GM19395 (cell line): ENCODE measurements around the gene SCN5A.

Experiments
- ATAC-seq: cut with Tn5 transposase; IDR thresholded peaks from one replicate; pipeline ENCODE4 v1.9.1; 2021; ENCODE audit warnings: mild to moderate bottlenecking, moderate library complexity; ENCODE audit not compliant: unreplicated experiment

Gene SCN5A

DNA sequence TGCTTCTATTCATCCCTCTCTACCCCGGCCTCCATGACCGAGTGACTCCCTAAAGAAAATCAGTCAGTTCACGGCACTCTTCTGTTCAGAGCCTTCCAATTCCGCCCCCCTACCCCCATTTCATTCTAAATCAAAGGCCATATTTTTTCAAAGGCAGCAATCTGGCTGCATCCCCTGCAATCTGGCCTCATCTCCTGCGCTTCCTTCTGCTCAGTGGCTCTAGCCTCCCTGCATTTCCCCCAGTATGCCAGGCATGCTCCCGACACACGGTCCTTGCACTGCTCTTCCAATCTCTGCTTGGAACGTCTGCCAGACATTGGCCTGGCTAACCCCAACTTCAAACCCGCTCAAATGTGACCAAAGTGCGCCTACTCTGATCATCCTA, 85.6 kb downstream of the SCN5A start:
- ATAC-seq = no peak

GRCh38 chr3:38563070-38563885, 86.2 kb downstream of the SCN5A start:
- no peak for ATAC-seq

GRCh38 chr3:38562467-38562925, 87.0 kb downstream of the SCN5A start:
- ATAC-seq = no peak

DNA sequence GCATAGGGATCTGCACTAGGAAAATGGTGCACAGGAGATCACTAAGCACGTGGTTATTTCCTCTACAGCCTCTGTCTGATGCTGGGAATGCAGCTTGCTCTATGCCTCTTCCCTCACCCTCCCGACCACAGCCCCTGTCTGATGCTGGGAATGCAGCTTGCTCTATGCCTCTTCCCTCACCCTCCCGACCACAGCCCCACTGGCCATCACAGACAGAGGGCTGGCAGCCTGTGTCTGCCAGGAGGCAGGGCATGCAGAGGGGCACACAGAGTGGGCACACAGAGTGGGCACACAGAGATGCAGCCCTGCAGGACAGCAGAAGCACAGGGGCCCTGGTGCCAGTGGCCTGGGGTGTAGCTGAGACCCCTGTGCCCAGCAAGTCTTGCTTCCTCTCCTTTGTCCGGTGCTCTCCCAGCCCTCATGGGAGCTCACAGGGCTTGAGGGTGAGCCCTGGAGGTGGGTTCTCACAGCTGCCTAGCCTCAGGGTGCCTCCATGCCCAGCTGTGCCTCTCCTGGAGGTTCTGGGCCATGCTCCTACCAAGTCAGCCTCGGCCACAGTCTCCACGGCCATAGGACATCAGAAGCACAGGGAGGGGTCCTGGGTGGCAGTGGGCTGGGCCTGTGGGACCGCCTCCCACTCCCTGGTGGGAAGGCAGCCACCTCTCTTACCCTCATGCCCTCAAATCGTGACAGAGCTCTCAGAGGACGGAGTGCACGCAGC, 87.6 kb downstream of the SCN5A start:
- ATAC-seq = no peak

DNA sequence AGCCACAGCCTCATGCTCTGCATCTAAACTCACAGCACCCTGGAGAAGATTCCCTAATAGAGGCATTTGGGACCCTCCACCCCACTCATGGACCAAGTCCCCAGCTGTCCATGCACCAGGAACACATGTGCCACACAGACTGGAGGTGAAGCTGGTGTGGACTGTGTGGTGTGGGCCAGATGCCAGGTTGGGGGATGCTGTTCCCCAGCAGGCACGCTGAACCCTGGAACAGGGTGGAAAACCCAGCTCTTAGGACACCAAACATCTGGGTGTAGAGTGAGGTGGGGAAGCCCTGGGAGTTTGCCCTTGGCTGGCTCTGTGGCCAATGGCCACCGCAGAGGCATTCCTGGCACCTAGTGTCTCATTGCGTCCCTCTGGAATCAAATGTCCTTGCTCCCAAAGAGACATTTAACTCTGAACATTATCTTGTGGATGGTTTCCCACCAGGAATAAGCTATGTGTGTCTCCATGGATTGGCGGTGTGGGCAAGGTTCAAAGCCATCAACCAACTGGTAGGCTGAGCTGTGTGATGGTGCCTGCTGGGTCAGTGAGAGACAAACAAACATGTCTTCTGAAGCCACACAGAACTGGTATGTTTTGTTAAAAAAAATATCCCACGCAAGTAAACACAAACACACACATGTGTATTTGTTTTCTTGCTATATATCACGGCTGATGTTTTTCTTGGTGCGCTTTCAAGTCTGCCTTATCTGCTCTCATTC, 88.3 kb downstream of the SCN5A start:
- no peak for ATAC-seq

- ATAC-seq = no peak
These were observed 89.2 kb downstream of the SCN5A start for GRCh38 chr3:38560284-38560683.

DNA sequence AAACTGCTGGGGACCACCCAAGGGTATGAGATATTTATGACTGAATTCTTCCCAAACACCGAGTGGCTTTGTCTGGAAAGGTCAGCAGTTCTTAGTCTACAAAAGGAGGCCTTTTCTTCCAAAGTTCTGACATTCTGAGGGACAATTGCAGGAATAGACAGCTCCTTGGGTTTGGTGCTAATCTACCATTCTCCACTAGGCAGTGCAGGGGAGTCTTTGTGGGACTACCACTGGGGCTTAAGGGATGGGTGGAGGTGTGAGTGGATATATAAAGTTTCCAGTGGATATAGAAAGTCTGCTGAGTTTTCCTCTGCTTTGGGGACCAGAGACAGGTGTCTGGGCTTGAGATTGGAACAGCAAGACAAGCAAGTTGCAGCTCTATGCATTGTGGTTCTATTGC, 90.6 kb downstream of the SCN5A start:
- no peak for ATAC-seq

DNA sequence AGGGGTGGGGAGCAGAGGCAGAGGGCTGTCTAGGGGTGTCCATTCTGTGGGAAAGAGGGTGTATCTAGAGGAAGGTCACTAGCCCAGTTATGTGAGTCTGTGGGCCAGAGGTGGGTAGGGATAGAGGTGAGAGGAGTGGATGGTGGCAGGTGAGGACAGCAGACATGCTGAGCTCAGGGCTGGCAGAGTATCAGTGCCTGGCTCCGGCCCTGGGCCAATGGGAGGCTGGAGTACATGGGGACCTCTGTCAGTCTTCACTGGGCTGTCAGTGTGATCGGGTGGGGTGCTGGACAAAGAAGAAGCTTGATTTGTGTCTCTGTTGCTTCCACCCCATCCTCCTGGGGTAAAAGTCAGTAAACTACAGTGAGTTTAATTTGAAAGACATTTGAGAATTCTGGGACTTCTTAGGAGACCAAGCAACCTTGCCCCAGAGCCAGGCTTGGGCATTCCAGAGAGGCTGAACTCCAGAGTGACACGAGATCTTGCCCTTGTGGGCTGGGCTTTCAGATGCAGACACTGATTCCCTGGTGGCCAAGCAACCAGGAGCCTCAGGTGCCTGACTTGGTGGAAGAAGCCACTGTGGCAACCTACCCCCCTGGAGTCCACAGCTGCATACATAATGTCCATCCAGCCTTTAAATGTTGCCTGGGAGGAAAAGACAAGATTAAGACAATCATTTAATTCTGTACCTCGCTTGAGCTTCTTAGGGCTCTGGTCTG, 92.7 kb downstream of the SCN5A start:
- no peak for ATAC-seq

GRCh38 chr3:38555926-38556325, 93.6 kb downstream of the SCN5A start:
- no peak for ATAC-seq

DNA sequence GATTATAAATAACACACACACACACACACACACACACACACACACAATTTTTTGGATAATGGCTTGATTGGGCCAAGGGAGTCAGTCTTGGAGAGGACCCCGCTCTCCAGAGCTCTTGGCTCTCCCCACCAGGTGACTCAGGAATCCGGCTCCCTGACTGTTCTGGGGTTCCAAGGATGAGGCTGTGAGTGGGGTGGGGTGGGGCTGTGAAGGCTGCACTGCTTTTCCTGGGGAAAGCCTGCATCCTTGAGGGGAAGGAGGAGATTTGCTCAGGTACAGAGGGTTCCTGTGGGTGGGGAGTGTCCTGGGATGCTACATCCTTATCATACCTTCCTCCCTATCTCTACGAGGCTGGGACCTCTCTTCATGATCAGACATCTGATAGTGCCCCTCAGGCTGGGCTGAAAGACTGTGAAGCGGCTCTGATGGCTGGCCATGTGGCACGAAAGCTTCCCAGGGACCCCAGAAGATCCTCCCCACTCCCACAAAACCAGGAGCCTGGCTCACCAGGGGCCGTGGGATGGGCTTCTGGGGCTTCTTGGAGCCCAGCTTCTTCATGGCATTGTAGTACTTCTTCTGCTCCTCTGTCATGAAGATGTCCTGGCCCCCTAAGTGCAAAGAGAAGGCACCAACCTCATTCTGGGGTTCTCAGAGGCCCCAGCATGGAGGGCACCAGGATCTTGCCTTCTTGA, 94.2 kb downstream of the SCN5A start:
- no peak for ATAC-seq

- no peak for ATAC-seq
These were observed 95.2 kb downstream of the SCN5A start for GRCh38 chr3:38554127-38554827.

GRCh38 chr3:38553071-38553470, 96.4 kb downstream of the SCN5A start:
- no peak for ATAC-seq

- ATAC-seq = no peak
These were observed 97.1 kb downstream of the SCN5A start for GRCh38 chr3:38552364-38552763.

DNA sequence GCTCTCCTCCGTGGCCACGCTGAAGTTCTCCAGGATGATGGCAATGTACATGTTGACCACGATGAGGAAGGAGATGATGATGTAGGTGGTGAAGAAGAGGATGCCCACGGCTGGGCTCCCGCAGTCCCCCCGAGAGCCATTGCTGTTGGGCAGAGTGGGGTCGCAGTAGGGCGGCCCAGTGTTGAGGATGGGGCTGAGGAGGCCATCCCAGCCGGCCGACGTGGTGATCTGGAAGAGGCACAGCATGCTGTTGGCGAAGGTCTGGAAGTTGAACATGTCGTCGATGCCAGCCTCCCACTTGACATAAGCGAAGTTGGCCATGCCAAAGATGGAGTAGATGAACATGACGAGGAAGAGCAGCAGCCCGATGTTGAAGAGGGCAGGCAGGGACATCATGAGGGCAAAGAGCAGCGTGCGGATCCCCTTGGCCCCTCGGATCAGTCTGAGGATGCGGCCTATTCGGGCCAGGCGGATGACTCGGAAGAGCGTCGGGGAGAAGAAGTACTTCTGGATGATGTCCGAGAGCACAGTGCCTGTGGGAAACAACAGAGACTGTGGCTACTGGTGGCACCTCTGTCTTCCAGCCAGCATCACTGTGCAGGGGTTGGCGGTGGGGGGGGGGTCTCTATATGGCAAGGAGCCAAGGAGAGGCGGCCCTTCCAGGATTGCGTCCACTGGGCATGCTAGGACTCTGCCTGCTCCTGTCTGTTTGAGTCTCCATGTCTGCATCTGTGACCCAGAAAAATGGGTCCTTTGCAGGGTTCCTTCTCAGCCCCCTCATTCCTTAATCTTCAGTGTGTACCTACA, 98.3 kb downstream of the SCN5A start:
- ATAC-seq = no peak

GRCh38 chr3:38549957-38550840, 99.3 kb downstream of the SCN5A start:
- no peak for ATAC-seq

- no peak for ATAC-seq
These were observed 100.0 kb downstream of the SCN5A start for GRCh38 chr3:38549486-38549885.

DNA sequence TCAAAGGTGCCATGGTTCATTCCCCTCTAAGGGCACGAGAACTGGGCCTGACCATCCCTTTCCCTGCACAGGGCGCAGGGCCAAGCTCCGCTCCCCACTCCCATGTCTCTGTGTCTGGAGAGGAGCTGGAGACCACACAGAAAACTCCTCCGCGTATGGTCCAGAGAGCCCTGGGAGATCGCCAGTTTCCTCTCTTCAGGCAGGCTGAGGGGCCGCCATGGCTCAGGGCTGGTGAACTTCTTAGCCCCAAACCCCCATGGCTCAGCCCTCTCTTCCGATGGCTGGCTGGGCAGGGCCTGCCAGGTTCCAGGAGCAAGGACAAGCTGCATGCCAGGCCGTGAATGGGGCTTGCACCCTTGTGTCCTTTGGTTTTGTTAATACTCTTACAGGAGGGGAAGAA, 100.4 kb downstream of the SCN5A start:
- no peak for ATAC-seq
